Measurements from ENCODE around the gene OSBPL10.

GRCh38 chr3:31668242-31668641 lies 312.8 kb downstream of the OSBPL10 start:
- TF ChIP-seq CTCF (conservative IDR thresholded peaks at IDR 0.05 in 1 of 2, IDR thresholded peaks at IDR 0.05 in 1 of 2; ENCODE audit: low read depth in 1 of 2, low read length in 2 of 2) = no peak
- no peak for TF ChIP-seq EZH2 (IDR thresholded peaks at IDR 0.05; ENCODE audit: low read length, missing control alignments)

Data from fibroblast of lung (primary cell).